Stomach smooth muscle (tissue), 2 donors: ENCODE measurements around the gene APPBP2.

ENCODE experiments used
- H3K27ac ChIP-seq: one replicate; pipeline ENCODE4 v1.7.0; 2013; ENCODE audit warnings: mild to moderate bottlenecking, low read length, inconsistent platforms
- H3K27me3 ChIP-seq, 2 donors: one replicate each; pipeline ENCODE4 v1.7.0; 2013; ENCODE audit warnings: low read length in 2 of 2; ENCODE audit not compliant: insufficient read depth in 2 of 2, control insufficient read depth in 1 of 2
- H3K36me3 ChIP-seq, 2 donors: one replicate each; pipeline ENCODE4 v1.7.0; 2013; ENCODE audit warnings: low read length in 2 of 2; ENCODE audit not compliant: control insufficient read depth in 2 of 2, insufficient read depth in 2 of 2
- H3K4me1 ChIP-seq: one replicate; pipeline ENCODE4 v1.7.0; 2013; ENCODE audit warnings: low read length; ENCODE audit not compliant: control insufficient read depth, insufficient read depth
- H3K4me3 ChIP-seq, 2 donors: one replicate each; pipeline ENCODE4 v1.7.0; 2013; ENCODE audit warnings: low read length in 2 of 2
- H3K9ac ChIP-seq, 2 donors: one replicate each; pipeline ENCODE4 v1.7.0; 2013; ENCODE audit warnings: low read length in 2 of 2, mild to moderate bottlenecking in 1 of 2
- H3K9me3 ChIP-seq, 2 donors: one replicate each; pipeline ENCODE4 v1.7.0; 2013; ENCODE audit warnings: low read length in 2 of 2; ENCODE audit not compliant: control insufficient read depth in 2 of 2
- donor health status: healthy.
- donor health status: Pancreatic carcinoma.

APPBP2 gene

GRCh38 chr17:60525685-60526514 lies at the start of gene APPBP2:
Gene APPBP2 (minus strand): TSS chr17:60526242. CDS start chr17:60525931, 311 bp downstream.
- Histone ChIP-seq H3K36me3 (no peaks in the 10 kb centered on the region), H3K9me3 (no peaks in the 10 kb centered on the region), H3K27ac (peak within 1 kb of the TSS; percentile 97)

GRCh38 chr17:60573236-60574051 lies 47.4 kb upstream of the APPBP2 start:
- Histone ChIP-seq H3K9me3 (no peaks in the 10 kb centered on the region), H3K4me1 (peaks cover 3% of the 10 kb centered on the region), H3K27me3 (no peaks in the 10 kb centered on the region), H3K9ac (no peak overlapping the region), H3K36me3 (no peaks in the 10 kb centered on the region), H3K27ac (no peak overlapping the region), H3K4me3 (no peak overlapping the region)

More at GRCh38 chr17:60525685-60526514, at the start of gene APPBP2:
- peaks cover 17% of the 10 kb centered on the region for H3K4me1 ChIP-seq
- H3K9ac ChIP-seq = peak within 1 kb of the TSS; percentile 96 to 98
- no peaks in the 10 kb centered on the region for H3K27me3 ChIP-seq
- peak within 1 kb of the TSS; percentile 97 to 100 for H3K4me3 ChIP-seq

GRCh38 chr17:60565233-60565632 lies 39.2 kb upstream of the APPBP2 start:
- Histone ChIP-seq H3K4me3 (no peak overlapping the region), H3K4me1 (no peaks in the 10 kb centered on the region), H3K9ac (no peak overlapping the region), H3K9me3 (no peaks in the 10 kb centered on the region), H3K27ac (no peak overlapping the region), H3K36me3 (no peaks in the 10 kb centered on the region), H3K27me3 (no peaks in the 10 kb centered on the region)

- H3K27ac ChIP-seq = no peak overlapping the region
- no peaks in the 10 kb centered on the region for H3K4me1 ChIP-seq
- H3K27me3 ChIP-seq = peaks cover 0 to 3% of the 10 kb centered on the region in 2 donors
- H3K9ac ChIP-seq = no peak overlapping the region
- H3K36me3 ChIP-seq = no peaks in the 10 kb centered on the region
- no peaks in the 10 kb centered on the region for H3K9me3 ChIP-seq
- no peak overlapping the region for H3K4me3 ChIP-seq
Observed at GRCh38 chr17:60563743-60564142, 37.7 kb upstream of the APPBP2 start.

GRCh38 chr17:60562421-60562820 lies 36.4 kb upstream of the APPBP2 start:
- Histone ChIP-seq H3K27ac (no peak overlapping the region), H3K4me1 (no peaks in the 10 kb centered on the region), H3K27me3 (peaks cover 0 to 3% of the 10 kb centered on the region in 2 donors), H3K36me3 (no peaks in the 10 kb centered on the region), H3K4me3 (no peak overlapping the region), H3K9ac (no peak overlapping the region), H3K9me3 (no peaks in the 10 kb centered on the region)

- no peaks in the 10 kb centered on the region for H3K36me3 ChIP-seq
- no peaks in the 10 kb centered on the region for H3K9me3 ChIP-seq
- no peak overlapping the region for H3K4me3 ChIP-seq
- no peak overlapping the region for H3K9ac ChIP-seq
- no peak overlapping the region for H3K27ac ChIP-seq
- peaks cover 0 to 3% of the 10 kb centered on the region in 2 donors for H3K27me3 ChIP-seq
- no peaks in the 10 kb centered on the region for H3K4me1 ChIP-seq
Observed at GRCh38 chr17:60560860-60561257, 34.8 kb upstream of the APPBP2 start.

GRCh38 chr17:60559995-60560859 lies 34.2 kb upstream of the APPBP2 start:
- H3K9ac ChIP-seq = no peak overlapping the region
- peaks cover 0 to 3% of the 10 kb centered on the region in 2 donors for H3K27me3 ChIP-seq
- H3K27ac ChIP-seq = no peak overlapping the region
- H3K9me3 ChIP-seq = no peaks in the 10 kb centered on the region
- H3K36me3 ChIP-seq = no peaks in the 10 kb centered on the region
- H3K4me1 ChIP-seq = no peaks in the 10 kb centered on the region
- H3K4me3 ChIP-seq = no peak overlapping the region

GRCh38 chr17:60559659-60559994 lies 33.6 kb upstream of the APPBP2 start:
- H3K9me3 ChIP-seq = no peaks in the 10 kb centered on the region

GRCh38 chr17:60557805-60558204 lies 31.8 kb upstream of the APPBP2 start:
- Histone ChIP-seq H3K27me3 (peaks cover 0 to 3% of the 10 kb centered on the region in 2 donors), H3K4me3 (no peak overlapping the region), H3K9me3 (no peaks in the 10 kb centered on the region), H3K9ac (no peak overlapping the region), H3K36me3 (no peaks in the 10 kb centered on the region), H3K4me1 (no peaks in the 10 kb centered on the region), H3K27ac (no peak overlapping the region)

More at GRCh38 chr17:60559659-60559994, 33.6 kb upstream of the APPBP2 start:
- Histone ChIP-seq H3K4me3 (no peak overlapping the region), H3K36me3 (no peaks in the 10 kb centered on the region), H3K4me1 (no peaks in the 10 kb centered on the region), H3K9ac (no peak overlapping the region), H3K27ac (no peak overlapping the region), H3K27me3 (peaks cover 0 to 3% of the 10 kb centered on the region in 2 donors)

- Histone ChIP-seq H3K4me3 (no peak overlapping the region), H3K9me3 (no peaks in the 10 kb centered on the region), H3K36me3 (no peaks in the 10 kb centered on the region), H3K27ac (no peak overlapping the region), H3K4me1 (no peaks in the 10 kb centered on the region), H3K27me3 (peaks cover 0 to 3% of the 10 kb centered on the region in 2 donors), H3K9ac (no peak overlapping the region)
Observed at GRCh38 chr17:60555786-60556185, 29.7 kb upstream of the APPBP2 start.
